Stimulated activated CD8-positive, alpha-beta memory T cell treated with anti-CD3 and anti-CD28 coated beads, Interleukin-15, amount 100 ng/mL, for 48 hours (primary cell): Measurements from ENCODE around the gene GABRG3.

Source experiments
- DNase-seq, 2 donors: peaks; one replicate each; pipeline ENCODE4 v3.0.0-alpha.2; 2020; ENCODE audit warnings: low read depth in 2 of 2

GABRG3 gene

DNA sequence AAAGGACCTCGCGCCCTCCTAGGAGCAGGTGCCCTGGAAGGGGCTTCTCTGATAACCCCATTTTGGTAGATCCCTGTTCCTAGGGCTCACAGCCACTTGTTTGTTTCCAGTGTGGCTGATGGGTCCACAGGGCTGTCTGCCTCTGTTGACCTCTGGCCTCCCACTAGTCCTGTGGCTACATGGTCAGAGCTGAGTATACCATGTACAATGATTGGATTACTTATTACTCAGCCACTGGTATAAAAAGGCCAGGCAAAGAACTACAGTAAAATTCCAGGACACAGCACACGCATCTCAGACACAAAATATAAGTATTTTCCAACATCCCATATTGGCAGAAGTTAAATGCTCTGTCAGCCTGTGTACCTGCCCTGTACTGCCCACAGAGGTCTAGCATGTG lies 277.3 kb downstream of the GABRG3 start:
- no peak for DNase-seq

- DNase-seq: no peak
Measured at GRCh38 chr15:27249046-27249759, 278.2 kb downstream of the GABRG3 start.

GRCh38 chr15:27249760-27250109 lies 278.8 kb downstream of the GABRG3 start:
- DNase-seq: no peak

DNA sequence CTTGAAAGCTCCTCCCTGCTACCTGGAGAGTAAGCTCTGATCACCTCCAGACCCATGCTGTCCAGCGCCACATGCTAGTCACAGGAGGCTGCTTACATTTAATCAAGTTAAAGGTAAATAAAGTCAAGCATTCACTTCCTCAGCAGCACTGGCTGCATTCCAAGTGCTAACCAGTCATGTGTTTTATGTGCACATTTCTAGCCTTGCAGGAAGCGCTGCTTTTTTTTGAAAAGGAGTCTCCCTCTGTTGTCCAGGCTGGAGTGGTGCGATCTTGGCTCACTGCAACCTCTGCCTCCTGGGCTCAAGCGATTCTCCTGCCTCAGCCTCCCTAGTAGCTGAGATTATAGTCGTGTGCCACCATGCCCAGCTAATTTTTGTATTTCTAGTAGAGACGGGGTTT lies 279.2 kb downstream of the GABRG3 start:
- DNase-seq: no peak

- DNase-seq: no peak
Measured at GRCh38 chr15:27254055-27254454, 283.1 kb downstream of the GABRG3 start.

DNA sequence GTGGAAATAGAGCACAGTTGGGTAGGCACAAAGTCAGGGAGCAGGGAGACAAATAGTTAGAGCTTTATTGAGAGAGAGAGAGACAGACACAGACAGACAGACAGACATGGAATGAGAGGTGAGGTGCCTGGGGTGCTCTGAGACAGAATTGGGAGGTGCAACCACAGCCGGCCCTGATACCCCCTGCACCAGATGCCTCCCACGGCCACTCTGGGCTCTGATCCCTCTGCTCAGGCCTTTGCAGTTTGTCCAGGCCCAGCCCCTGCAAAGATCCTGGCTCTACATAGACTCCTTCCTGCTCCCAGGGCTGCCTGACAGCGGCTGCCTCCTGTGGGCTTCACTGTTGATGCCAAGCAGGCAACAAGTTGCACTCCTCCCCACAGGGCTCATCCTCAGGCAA lies 283.8 kb downstream of the GABRG3 start:
- DNase-seq: no peak

DNA sequence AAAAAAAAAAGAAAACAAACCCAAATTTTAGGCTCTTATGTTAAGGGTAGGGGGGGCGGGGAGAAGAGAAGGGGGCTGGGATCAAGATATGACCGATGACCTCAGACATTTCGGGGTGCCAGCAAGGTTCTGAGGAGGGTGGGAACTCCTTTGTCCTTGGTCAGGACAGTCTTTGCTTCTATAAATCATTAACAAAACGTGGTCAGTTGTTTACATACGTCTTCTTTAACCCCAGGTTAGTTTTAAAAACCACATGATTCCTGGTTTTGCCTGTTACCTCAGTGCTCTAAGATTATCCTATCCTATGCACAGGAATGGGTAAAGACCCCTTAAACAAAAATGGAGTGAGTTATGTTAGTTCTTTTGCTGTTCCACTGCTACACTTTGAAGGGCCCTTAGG lies 285.5 kb downstream of the GABRG3 start:
- DNase-seq: no peak

DNA sequence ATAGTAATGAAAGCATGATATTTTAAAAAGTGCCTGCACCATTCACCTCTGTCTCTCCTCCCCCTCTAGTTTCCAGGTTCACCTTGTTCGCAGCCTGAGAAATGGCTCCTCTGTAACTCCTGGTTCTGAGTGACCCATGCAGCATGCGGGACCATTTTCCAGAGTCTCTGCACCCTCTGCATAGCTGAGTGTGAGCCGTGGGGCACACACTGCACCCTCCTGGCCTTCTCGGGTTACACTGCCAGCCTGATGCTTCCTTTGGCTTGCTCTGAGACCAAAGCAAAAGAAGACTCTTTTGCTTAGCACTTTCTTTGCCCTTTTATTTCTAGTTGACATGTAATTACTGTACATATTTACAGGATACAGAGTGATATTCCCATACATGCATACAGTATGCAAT lies 287.3 kb downstream of the GABRG3 start:
- DNase-seq: no peak

- DNase-seq: no peak
Measured at GRCh38 chr15:27260523-27260922, 289.5 kb downstream of the GABRG3 start.

GRCh38 chr15:27268923-27269322 lies 297.9 kb downstream of the GABRG3 start:
- no peak for DNase-seq

DNA sequence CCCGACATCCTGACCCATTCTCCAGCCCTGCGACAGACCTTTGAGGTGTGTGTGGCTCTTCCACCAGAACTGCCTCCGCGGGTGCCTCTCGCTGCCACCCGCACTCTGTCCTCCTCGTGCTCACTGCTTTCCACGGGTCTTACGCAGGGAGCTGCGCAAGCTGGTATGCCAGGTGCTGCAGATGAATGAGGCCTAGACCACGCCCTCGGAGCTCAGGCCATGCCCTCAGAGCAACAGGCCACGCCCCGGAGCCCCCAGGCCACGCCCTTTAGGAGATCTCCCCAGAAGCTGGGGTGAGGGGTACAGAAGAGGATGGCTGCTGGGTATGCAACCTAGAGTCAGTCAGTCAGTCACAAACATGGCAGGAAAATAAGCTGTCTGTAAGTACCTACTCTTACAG lies 300.3 kb downstream of the GABRG3 start:
- no peak for DNase-seq

- no peak for DNase-seq
Measured at GRCh38 chr15:27272427-27272826, 301.4 kb downstream of the GABRG3 start.

GRCh38 chr15:27273506-27273905 lies 302.5 kb downstream of the GABRG3 start:
- DNase-seq: no peak

DNA sequence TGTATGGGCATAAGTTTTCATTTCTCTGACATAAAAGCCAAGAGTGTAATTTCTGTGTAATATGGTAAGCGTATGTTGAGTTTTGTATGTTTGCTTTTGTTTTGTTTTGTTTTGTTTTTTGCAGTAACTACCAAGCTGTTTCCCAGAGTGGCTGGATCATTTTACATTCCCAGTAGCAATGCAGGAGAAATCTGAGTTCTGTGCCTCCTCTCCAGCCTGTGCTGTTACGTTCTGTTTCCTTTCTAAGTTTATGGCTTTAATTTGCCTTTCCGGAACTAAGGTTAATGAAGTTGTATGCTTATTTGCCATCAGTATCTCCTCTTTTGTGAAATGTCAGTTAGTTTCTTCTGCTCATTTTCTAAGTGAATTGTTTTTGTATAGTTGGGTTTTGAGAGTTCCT lies 307.8 kb downstream of the GABRG3 start:
- DNase-seq: no peak

DNA sequence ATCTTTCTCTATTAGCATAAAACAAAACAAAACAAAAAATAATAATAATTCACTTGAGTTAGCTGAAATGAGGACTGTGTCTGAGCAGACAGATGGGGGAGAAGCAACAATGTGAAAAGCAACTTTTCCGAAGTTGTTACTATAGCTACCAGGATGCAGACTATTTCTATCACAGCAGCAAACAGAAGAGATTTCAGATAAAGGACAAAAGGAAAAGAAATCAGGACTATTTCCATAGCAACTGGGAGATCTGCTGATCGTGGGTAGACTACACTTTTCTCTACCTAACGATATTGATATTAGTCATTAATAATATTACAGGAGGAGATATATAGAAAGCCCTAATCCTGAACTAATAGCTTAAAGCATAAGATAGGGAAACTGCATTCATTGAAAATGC lies 321.7 kb downstream of the GABRG3 start:
- DNase-seq: no peak

- DNase-seq: no peak
Measured at GRCh38 chr15:27293607-27294006, 322.6 kb downstream of the GABRG3 start.

DNA sequence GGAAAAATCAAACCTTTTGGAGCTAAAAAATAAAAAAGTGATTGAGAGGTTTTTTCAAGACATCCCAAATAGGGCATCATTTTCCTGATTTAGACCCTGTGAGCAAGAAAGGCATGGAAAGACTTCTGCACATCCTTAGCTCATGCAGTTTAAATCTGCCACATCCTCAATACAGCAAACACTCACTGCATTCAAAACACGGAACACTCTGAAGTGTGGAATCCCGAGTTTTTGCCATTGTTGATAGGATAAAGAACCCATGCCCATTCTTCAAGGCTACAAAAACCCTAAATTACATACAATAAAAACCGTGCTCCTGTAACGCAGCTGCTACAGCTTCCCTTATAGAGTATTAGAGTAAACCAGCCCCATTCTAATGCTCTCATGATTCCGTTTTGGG lies 346.8 kb downstream of the GABRG3 start:
- DNase-seq: no peak

GRCh38 chr15:27323801-27324200 lies 352.8 kb downstream of the GABRG3 start:
- DNase-seq: no peak

DNA sequence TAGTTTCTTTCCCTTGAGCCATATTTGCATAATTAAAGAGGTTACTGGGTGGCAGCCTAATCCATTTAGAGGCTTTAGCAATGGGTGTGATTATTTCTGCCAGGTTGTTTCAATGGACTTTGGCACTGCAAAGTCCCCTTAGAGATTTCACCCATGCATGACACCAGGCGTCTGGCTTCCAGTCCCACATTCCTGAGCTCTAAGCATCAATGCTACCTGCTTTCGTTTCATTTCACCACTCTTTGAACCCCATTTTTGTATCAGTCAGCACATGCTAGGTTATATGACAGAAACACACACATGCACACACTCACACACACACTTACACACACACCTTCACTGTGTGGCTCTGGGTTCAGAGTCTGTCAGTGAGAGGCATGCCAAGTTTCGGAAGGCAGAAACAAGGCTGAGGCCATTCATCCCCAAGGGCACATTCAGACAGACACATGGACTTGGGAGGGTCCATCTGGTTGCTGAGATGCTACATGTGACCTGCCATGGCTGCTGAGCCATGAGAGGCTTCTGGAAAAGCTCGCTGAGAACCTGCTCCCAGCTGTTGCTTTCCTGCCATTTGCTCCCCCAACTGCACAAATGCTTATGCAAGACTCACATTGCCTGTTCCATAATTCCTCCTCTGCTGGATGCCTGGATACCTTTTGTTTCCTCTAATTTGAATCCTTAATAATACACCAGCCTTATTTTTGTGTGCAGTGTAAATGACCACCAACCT lies 354.1 kb downstream of the GABRG3 start:
- no peak for DNase-seq

DNA sequence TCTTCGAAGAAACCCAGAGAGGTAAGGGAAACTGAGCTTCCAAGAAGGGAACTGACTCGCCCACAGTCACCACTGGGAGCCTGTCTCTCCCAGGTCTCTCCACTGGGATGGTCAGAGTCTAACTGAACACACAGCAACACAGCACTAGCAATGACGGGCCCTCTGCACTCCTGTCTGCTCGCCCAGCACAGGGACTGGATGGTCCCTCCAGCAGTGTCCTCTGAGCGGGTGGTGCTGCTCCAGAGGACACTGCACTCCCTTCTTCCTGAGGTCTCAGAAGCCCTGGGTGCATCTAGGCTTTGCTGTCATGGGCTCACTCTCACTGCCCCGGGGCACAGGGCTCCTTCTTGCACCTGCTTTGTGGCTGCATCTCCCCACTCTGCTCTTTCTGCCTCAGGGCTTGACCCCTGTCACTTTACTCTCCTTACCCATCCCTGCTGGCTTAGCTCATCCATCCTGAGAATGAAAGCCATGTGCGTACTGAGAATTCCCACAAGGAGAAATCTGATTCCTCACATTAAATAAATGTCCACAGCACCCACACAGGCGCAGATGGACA lies 356.6 kb downstream of the GABRG3 start:
- DNase-seq: no peak

- DNase-seq: no peak
Measured at GRCh38 chr15:27328186-27328585, 357.2 kb downstream of the GABRG3 start.

DNA sequence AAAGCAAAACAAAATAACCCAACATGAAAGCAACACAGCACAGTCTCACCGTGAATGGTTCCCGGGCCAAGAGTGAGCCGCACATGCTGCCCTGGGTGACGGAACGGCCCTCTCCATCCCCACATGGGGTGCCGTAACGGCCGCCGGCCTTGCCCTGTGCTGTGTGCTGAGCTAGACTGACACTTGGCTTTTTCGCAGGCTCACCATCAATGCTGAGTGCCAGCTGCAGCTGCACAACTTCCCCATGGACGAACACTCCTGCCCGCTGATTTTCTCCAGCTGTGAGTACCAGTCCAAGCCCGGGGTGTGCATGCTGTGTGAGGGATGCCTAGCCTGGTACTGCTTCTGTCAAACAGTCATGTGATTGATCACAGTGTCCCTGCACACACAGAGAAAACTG lies 357.6 kb downstream of the GABRG3 start:
- no peak for DNase-seq

- no peak for DNase-seq
Measured at GRCh38 chr15:27330326-27330725, 359.3 kb downstream of the GABRG3 start.
